HG03095 (cell line): ENCODE data around the gene DLX2.

ENCODE experiments used
- ATAC-seq: cut with Tn5 transposase; IDR thresholded peaks from one replicate; pipeline ENCODE4 v1.9.1; 2021; ENCODE audit warnings: moderate library complexity; ENCODE audit not compliant: unreplicated experiment

Gene DLX2

GRCh38 chr2:172107690-172108586 lies 5.2 kb upstream of the DLX2 start:
- ATAC-seq, result no peak

GRCh38 chr2:172106108-172106961 lies 3.6 kb upstream of the DLX2 start:
- no peak for ATAC-seq

- no peak for ATAC-seq
These were observed 2.9 kb upstream of the DLX2 start for GRCh38 chr2:172105471-172106107.

GRCh38 chr2:172103471-172104272 lies 972 bp upstream of the DLX2 start:
- ATAC-seq, result no peak

- ATAC-seq, result no peak
These were observed 794 bp downstream of the DLX2 start for GRCh38 chr2:172101821-172102390.

GRCh38 chr2:172100935-172101820 lies 1.5 kb downstream of the DLX2 start:
- no peak for ATAC-seq

GRCh38 chr2:172100080-172100934 lies 2.4 kb downstream of the DLX2 start:
- no peak for ATAC-seq

- no peak for ATAC-seq
These were observed 3.1 kb downstream of the DLX2 start for GRCh38 chr2:172099472-172100079.

- ATAC-seq, result no peak
These were observed 3.8 kb downstream of the DLX2 start for GRCh38 chr2:172098650-172099471.

GRCh38 chr2:172098287-172098649 lies 4.4 kb downstream of the DLX2 start:
- no peak for ATAC-seq

- no peak for ATAC-seq
These were observed 5.1 kb downstream of the DLX2 start for GRCh38 chr2:172097557-172098131.

- no peak for ATAC-seq
These were observed 5.8 kb downstream of the DLX2 start for GRCh38 chr2:172096626-172097547.

- no peak for ATAC-seq
These were observed 6.6 kb downstream of the DLX2 start for GRCh38 chr2:172095905-172096625.

- no peak for ATAC-seq
These were observed 7.4 kb downstream of the DLX2 start for GRCh38 chr2:172095146-172095904.
